CD4-positive, alpha-beta T cell treated with Interleukin-4 for 4 hours (primary cell): ENCODE results near the gene MGAT5.
A peak's percentile ranks its signal among the peaks of the same experiment; 100 is the strongest.

Source experiments
- DNase-seq: peaks from one replicate; pipeline ENCODE4 v3.0.0-alpha.2; 2020

Gene MGAT5

GRCh38 chr2:134257965-134258683, 4.3 kb downstream of the MGAT5 start:
- no peak for DNase-seq

GRCh38 chr2:134258684-134259388, 5.0 kb downstream of the MGAT5 start:
- peak; percentile 85 for DNase-seq

DNA sequence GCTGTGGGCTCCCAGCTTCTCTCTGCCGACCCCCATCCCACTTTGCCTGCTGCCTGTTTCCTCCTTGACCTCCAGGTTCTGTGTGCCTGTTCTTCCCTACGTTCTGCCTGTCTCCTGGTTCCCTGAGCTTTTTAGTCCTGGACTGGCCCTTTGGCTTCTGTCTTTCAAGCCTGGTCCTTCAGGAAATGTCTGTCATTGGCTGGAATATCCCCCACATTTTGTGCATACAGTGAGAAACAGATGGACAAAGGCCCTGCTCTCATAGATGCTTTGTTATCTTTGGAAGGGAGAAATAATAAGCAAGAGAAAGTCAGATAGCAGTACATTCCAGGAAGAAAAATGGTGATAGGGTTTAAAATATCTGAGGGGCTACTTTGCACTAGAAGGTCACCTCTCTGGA, 5.7 kb downstream of the MGAT5 start:
- no peak for DNase-seq

DNA sequence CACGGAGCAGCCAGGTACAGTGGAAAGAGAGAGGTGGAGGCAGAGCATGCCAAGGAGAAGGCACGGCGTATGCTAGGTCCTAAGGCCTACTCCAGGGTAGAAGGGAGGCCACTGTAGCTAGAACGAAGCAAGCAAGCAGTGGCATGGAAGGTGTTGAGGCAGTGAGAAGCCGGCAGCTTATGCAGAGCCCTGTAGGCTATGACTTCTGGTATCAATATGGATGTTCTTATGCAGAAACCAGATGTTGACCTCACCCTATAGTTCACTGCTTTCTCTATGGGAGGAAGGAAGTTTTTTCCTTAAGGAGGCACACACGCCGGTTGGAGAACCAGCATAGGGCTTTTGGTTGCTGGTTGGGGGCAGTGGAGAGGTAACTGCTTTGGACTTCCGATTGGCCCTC, 6.1 kb downstream of the MGAT5 start:
- DNase-seq: no peak

DNA sequence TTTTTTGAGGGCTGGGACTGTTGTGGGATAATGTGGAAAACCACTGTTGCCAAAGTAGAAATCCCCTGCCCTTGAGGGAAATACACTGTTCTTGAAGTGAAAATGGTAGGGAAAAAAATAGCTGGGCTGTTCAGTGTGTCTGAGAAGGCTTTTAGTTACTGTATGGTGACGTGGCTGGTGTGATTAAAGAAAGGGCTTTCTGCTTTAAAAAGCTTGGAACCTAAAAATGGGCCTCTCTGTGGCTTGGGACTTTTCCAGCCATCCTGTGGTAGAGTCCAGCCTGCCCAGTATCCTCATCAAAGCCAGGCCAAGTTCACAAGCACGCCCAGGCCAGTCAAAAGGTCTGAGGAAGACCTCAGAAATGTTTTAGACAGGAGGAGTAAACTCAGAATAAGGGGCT, 6.8 kb downstream of the MGAT5 start:
- no peak for DNase-seq

GRCh38 chr2:134261398-134262131, 7.7 kb downstream of the MGAT5 start:
- DNase-seq: no peak

DNA sequence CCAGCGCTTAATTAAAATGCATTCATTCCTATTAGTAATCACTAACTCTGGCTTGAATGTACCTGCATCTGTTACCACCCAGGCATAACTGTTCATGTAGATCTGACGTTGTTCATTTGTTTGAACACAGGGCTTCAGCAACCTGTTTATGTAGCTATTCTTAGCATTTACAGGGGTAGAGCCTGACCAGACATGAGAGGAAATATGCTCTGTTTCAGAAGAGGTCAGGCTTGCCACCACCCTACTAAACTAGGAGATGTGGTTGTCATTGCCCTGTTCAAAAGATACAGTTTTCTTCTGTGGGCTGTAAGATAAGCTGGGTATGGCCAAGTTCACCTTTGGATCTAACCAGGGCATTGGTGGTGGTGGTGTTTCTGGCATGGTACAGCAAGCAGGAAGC, 8.8 kb downstream of the MGAT5 start:
- no peak for DNase-seq

DNA sequence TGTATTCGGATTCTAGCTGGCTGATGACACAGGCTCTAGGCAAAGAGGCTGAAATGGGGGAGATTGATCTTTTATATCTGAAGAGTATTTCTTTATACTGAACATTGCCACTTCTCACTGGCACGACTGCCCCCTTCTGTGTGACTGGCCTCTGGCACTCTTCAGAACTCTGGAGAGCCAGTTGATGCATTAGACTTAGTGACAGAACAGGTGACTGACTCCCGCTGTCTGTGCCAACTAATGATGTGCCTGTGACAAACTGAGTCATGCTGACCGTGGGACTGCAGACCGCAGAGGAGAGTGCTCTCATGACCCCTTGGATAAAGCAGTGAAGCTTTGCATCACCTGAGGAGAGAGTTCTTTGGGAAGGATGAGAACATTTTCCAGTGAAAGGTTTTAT, 14.4 kb downstream of the MGAT5 start:
- DNase-seq: no peak

- DNase-seq: no peak
Measured at GRCh38 chr2:134269230-134269629, 15.4 kb downstream of the MGAT5 start.

DNA sequence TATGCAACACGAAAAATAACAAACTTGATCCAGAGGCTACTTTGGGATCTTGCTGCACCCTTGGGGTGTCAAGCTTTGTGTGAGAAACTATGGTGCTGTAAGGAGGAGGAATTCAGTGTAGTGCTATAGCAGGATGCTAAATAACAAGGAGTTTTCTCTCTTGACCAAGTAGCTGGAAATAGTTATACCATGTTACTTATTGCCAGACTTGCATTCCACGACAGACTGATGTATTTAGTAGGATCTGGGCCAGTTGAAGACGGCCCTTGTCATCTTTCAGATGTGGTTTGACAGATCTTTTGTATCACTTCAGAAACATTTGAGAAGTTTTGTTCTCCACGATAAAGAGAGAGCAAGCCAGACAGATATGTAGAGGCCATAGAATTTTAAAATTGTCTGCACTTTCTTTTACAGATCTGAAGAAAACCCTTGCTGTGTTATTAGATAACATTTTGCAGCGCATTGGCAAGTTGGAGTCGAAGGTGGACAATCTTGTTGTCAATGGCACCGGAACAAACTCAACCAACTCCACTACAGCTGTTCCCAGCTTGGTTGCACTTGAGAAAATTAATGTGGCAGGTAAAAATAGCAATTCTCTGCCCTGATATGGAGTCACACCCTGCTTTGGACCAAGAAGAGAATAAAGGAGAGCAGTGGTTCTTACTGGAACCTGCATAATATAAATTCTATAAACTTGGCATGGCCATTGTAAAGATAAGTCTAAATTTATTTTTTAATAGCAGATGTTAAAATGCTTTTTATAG, 16.3 kb downstream of the MGAT5 start:
- DNase-seq: no peak

- DNase-seq: no peak
Measured at GRCh38 chr2:134271758-134272157, 17.9 kb downstream of the MGAT5 start.

GRCh38 chr2:134272806-134273205, 18.9 kb downstream of the MGAT5 start:
- no peak for DNase-seq

GRCh38 chr2:134273256-134273983, 19.5 kb downstream of the MGAT5 start:
- DNase-seq: no peak

DNA sequence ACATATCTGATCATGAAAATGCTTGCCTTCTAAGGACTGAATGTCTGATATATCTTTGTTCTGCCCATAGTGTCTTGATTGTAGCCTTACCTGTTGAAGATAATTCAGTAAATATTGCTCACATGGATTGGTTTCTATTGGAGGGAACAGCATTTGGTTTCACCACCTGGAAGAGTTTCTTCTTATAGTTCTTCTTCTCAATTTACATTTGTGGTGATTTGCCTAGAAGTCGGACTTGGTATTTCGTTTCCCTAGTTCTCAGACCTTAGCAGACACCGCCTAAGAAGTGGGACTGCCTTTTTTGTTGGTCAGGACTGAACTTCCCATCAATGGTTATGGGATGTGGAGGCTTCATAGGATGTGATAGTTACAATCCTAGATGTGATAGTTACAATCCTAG, 20.2 kb downstream of the MGAT5 start:
- DNase-seq: no peak

GRCh38 chr2:134275058-134275862, 21.4 kb downstream of the MGAT5 start:
- no peak for DNase-seq

DNA sequence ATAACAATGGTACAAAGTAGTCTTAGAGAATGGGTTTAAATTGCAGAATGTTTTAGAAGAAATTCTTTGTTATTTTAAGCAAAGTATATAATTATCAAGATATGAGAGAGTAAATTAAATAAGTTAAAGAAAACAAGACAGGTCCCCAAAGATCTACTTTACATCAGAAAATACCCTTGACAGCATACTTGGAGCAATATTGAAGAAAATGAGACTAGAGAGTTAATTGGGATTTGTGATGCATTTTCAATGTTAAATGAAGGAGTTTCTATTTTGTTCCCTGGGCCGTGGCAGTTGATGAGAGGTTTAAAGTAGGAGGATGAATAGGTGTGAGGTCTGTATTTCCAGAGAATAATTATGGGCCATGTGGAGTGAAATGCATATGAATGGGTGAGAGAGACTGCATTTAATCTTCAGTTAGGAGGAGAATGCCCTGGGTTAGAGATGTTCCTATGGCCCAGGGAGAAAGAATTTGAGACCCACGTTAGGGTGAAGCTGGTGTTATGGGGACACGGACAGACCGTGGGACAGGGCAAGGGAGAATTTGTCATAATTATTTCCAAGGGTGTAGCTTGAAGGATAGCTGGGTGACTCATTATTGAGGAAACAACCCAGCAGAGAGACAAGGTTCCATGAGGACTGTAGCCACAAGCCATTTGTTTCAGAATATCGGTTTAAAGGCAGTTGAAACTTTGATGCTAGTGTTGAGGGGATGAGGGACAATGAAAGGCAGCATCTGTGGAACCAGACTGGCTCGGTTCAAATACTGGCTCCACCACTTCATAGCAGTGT, 22.7 kb downstream of the MGAT5 start:
- DNase-seq: no peak

DNA sequence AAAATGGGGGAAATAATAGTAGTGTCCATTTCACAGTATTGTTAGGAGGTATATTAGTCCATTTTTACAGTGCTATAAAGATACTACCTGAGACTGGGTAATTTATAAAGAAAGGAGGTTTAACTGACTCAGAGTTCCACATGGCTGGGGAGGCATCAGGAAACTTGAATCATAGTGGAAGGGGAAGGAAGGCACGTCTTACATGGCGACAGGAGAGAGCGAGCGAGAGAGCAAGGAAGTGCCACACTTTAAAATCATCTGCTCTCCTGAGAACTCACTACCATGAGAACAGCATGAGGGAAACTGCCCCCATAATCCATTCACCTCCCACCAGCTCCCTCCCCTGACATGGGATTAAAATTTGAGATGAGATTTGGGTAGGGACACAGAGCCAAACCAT, 23.4 kb downstream of the MGAT5 start:
- DNase-seq: no peak

- DNase-seq: no peak
Measured at GRCh38 chr2:134278553-134278952, 24.7 kb downstream of the MGAT5 start.

- no peak for DNase-seq
Measured at GRCh38 chr2:134279417-134279816, 25.5 kb downstream of the MGAT5 start.

DNA sequence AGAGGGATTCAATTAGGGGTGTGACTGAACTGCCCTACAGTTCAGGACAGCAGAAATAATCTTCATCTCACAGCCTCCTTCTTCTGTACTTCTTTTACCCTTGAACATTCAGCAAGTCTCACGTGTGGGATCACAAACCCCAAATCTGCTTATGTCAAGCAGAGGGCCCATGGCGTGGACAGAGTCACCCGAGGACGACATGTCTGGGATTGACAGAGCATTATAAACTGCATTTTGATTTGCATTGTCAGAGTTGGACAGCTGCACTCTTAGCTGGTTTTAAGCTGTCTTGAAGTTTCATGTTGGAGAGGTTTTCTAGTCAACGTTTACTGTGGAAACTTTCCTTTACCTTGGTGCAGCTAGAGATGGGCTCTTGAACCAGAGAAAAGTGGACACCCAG, 26.4 kb downstream of the MGAT5 start:
- no peak for DNase-seq

- DNase-seq: no peak
Measured at GRCh38 chr2:134280726-134281125, 26.9 kb downstream of the MGAT5 start.
